Body of pancreas (tissue), 4 donors: Measurements from ENCODE around the gene SPG21. TPM values are rescaled to one million over a fixed set of nuclear protein-coding genes. Genes with fewer than 3 reads are reported as not detected.
A peak's percentile ranks its signal among the peaks of the same experiment; 100 is the strongest.

Experiments
- ATAC-seq: fragments of 150-250 bp; one replicate; pipeline ENCODE4 v1.9.1; 2016
- DNase-seq, 4 donors: peaks; one replicate each; pipeline ENCODE4 v3.0.0-alpha.2; 2019
- H3K27ac ChIP-seq, 4 donors: fragments of 200-600 bp; sonication (generic); 1 replicate in 3 of 4; 2 replicates in 1 of 4; pipeline versions ENCODE4 v1.5.1 to v1.6.1; 2016 to 2019; ENCODE audit warnings: mild to moderate bottlenecking in 1 of 4, mixed read lengths in 1 of 4, moderate library complexity in 1 of 4
- H3K27me3 ChIP-seq, 2 donors: fragments of 200-600 bp; sonication (generic); one replicate each; pipeline ENCODE4 v1.6.0; 2016; ENCODE audit warnings: mild to moderate bottlenecking in 1 of 2
- H3K36me3 ChIP-seq, 2 donors: fragments of 200-600 bp; sonication (generic); replicated peaks in 1 of 2; 2 replicates each; pipeline ENCODE4 v1.5.1; 2016; ENCODE audit warnings: low read depth in 2 of 2; ENCODE audit not compliant: insufficient read depth in 1 of 2
- H3K4me1 ChIP-seq: fragments of 200-600 bp; sonication (generic); one replicate; pipeline ENCODE4 v1.6.0; 2016
- H3K4me3 ChIP-seq, 2 donors: fragments of 200-600 bp; sonication (generic); 1 replicate in 1 of 2; 2 replicates in 1 of 2; pipeline ENCODE4 v1.5.1; 2016 to 2019
- H3K9me3 ChIP-seq, 3 donors: fragments of 200-600 bp; sonication (generic); 1 replicate in 2 of 3; 2 replicates in 1 of 3; pipeline ENCODE4 v1.5.1; 2016
- CTCF ChIP-seq, 7 experiments: fragments of 450-650 bp in 4 of 7; fragments of 200-600 bp in 3 of 7; sonication (generic) in 3 of 7; IDR thresholded peaks; one replicate each; pipeline ENCODE4 v1.5.1; 2016 to 2019; ENCODE audit warnings: antibody characterized with exemption in 7 of 7
- POLR2A ChIP-seq, 3 donors: fragments of 450-650 bp; IDR thresholded peaks; one replicate each; pipeline ENCODE4 v1.6.1; 2016; ENCODE audit warnings: antibody characterized with exemption in 3 of 3, mild to moderate bottlenecking in 2 of 3
- WGBS, 2 donors: methylation state at CpG; one replicate each; pipeline ENCODE4 v1.1.5; 2017; 5-methylcytosine and 5-hydroxymethylcytosine counted together
- intact Hi-C: fragments of 100-400 bp; cut with DNase I; formaldehyde crosslinking; loops from one replicate; pipeline ENCODE4 v1.15.1; 2023
- total RNA-seq, 2 donors: library from RNA; depleted of rRNA; stranded (reverse); fragments of >200 nt; gene quantifications; one replicate each; pipeline ENCODE4 v1.1.0, GENCODE V29; 2016

The SPG21 gene, protein sequence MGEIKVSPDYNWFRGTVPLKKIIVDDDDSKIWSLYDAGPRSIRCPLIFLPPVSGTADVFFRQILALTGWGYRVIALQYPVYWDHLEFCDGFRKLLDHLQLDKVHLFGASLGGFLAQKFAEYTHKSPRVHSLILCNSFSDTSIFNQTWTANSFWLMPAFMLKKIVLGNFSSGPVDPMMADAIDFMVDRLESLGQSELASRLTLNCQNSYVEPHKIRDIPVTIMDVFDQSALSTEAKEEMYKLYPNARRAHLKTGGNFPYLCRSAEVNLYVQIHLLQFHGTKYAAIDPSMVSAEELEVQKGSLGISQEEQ
- total RNA-seq = 10 to 100 TPM; 33.0 to 46.4 TPM

GRCh38 chr15:64989416-64990167, at the start of gene SPG21:
SPG21 (minus strand) TSS chr15:64989914; CDS start chr15:64983569, 6,345 bp downstream.
- Histone ChIP-seq H3K4me3 (peak within 1 kb of the TSS; percentile 70 to 98), H3K27ac (peak within 1 kb of the TSS; percentile 76 to 94 (median 86)), H3K9me3 (no peaks in the 10 kb centered on the region), H3K36me3 (no peaks in the 10 kb centered on the region), H3K27me3 (no peaks in the 10 kb centered on the region), H3K4me1 (peaks cover 32% of the 10 kb centered on the region)
- TF ChIP-seq POLR2A (IDR thresholded peaks at IDR 0.05) (peak; percentile 64 to 87 (median 86)), CTCF (IDR thresholded peaks at IDR 0.05) (peak in 1 of 7 experiments; percentile 9)
- DNase-seq = peak; percentile 94
- WGBS, 2 donors = 0% methylated on average over 23 to 37 of the region's 75 CpGs
- peak; percentile 94 for ATAC-seq
- intact Hi-C loops = no loop called here

DNA sequence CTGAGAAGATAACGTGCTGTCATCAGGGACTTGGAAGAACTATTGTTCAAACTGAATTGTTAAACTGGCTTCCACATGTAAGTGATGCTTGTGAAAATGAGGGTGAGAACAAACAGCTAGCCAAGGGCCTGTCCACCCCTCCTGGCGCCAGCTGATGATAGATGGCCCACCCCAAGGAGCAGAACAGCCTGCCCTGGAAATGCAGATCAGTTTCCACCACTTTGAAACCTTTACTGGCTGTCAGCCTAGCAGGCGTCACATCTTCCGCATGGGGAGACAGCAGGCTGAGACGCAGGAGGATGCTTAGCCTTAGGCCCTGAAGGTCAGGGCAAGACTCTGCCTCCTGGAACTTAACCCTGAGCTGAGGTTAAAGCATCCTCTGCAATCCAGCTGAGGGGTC, 49.1 kb upstream of the SPG21 start:
- DNase-seq (no peak), ATAC-seq (no peak)
- Histone ChIP-seq H3K36me3 (no peaks in the 10 kb centered on the region), H3K4me3 (no peak overlapping the region), H3K27me3 (no peaks in the 10 kb centered on the region), H3K27ac (no peak overlapping the region), H3K9me3 (no peaks in the 10 kb centered on the region), H3K4me1 (peaks cover 3% of the 10 kb centered on the region)
- WGBS, 2 donors = 49 to 76% methylated on average over 3 to 5 of the region's 5 CpGs
- TF ChIP-seq CTCF (IDR thresholded peaks at IDR 0.05) = no peak
- no peak for TF ChIP-seq POLR2A (IDR thresholded peaks at IDR 0.05)
- intact Hi-C loops = no loop called here

GRCh38 chr15:65038428-65038827, 48.7 kb upstream of the SPG21 start:
- peaks cover 8% of the 10 kb centered on the region for H3K4me1 ChIP-seq
- 88 to 93% methylated on average over 3 of the region's 3 CpGs for WGBS, 2 donors
- no peak overlapping the region for H3K4me3 ChIP-seq
- H3K27ac ChIP-seq = no peak overlapping the region
- H3K36me3 ChIP-seq = no peaks in the 10 kb centered on the region
- H3K9me3 ChIP-seq = no peaks in the 10 kb centered on the region
- no peak for DNase-seq
- ATAC-seq = no peak
- H3K27me3 ChIP-seq = no peaks in the 10 kb centered on the region
- no peak for TF ChIP-seq POLR2A (IDR thresholded peaks at IDR 0.05)
- no peak for TF ChIP-seq CTCF (IDR thresholded peaks at IDR 0.05)
- intact Hi-C loops = no loop called here

GRCh38 chr15:65037309-65037708, 47.6 kb upstream of the SPG21 start:
- no peak overlapping the region for H3K4me3 ChIP-seq
- intact Hi-C loops = no loop called here
- no peak overlapping the region for H3K27ac ChIP-seq
- peaks cover 11% of the 10 kb centered on the region for H3K4me1 ChIP-seq
- 55 to 80% methylated on average over 1 of the region's 1 CpG for WGBS, 2 donors
- no peaks in the 10 kb centered on the region for H3K9me3 ChIP-seq
- ATAC-seq = no peak
- no peaks in the 10 kb centered on the region for H3K36me3 ChIP-seq
- TF ChIP-seq CTCF (IDR thresholded peaks at IDR 0.05) (no peak), POLR2A (IDR thresholded peaks at IDR 0.05) (no peak)
- DNase-seq = no peak
- no peaks in the 10 kb centered on the region for H3K27me3 ChIP-seq
